ENCODE measurements around the gene CDKN2B.

DNA sequence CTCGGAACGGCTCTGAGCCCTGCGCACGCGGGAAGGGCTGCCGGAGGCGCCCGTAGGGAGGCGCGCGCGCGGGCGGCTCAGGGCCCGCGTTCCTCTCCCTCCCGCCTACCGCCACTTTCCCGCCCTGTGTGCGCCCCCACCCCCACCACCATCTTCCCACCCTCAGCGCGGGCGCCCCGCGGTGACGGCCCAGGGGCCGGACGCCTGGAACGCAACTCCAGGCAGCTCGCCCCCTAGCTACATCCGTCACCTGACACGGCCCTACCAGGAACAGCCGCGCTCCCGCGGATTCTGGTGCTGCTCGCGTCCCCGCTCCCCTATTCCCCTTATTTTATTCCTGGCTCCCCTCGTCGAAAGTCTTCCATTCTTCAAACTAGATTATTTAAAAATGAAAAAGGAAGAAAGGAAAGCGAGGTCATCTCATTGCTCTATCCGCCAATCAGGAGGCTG lies 14.5 kb downstream of the CDKN2B start, which contains the start of gene CDKN2B-AS1:
- TF ChIP-seq POLR2AphosphoS5 (IDR thresholded peaks at IDR 0.05; ENCODE audit: borderline replicate concordance, low read depth, low read length) = no peak; the same call in 1 of the 2 replicates
- TF ChIP-seq FOXP2 (optimal IDR thresholded peaks at IDR 0.05; ENCODE audit: control extremely low read depth, extremely low read length, insufficient read depth) = no peak
- no peak for TF ChIP-seq EZH2 (IDR thresholded peaks at IDR 0.05)

Measured in SK-N-MC (cell line).